ENCODE results near the gene GPR179.

GPR179 gene, protein sequence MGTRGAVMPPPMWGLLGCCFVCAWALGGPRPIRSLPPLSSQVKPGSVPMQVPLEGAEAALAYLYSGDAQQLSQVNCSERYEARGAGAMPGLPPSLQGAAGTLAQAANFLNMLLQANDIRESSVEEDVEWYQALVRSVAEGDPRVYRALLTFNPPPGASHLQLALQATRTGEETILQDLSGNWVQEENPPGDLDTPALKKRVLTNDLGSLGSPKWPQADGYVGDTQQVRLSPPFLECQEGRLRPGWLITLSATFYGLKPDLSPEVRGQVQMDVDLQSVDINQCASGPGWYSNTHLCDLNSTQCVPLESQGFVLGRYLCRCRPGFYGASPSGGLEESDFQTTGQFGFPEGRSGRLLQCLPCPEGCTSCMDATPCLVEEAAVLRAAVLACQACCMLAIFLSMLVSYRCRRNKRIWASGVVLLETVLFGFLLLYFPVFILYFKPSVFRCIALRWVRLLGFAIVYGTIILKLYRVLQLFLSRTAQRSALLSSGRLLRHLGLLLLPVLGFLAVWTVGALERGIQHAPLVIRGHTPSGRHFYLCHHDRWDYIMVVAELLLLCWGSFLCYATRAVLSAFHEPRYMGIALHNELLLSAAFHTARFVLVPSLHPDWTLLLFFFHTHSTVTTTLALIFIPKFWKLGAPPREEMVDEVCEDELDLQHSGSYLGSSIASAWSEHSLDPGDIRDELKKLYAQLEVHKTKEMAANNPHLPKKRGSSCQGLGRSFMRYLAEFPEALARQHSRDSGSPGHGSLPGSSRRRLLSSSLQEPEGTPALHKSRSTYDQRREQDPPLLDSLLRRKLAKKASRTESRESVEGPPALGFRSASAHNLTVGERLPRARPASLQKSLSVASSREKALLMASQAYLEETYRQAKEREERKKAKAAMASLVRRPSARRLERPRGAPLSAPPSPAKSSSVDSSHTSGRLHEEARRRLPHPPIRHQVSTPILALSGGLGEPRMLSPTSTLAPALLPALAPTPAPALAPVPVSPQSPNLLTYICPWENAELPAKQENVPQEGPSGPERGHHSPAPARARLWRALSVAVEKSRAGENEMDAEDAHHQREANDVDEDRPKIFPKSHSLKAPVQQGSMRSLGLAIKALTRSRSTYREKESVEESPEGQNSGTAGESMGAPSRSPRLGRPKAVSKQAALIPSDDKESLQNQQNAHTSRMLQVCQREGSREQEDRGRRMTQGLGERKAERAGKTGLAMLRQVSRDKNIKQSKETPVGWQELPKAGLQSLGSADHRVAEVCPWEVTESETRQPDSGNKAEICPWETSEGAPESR (N-terminal part only)

DNA sequence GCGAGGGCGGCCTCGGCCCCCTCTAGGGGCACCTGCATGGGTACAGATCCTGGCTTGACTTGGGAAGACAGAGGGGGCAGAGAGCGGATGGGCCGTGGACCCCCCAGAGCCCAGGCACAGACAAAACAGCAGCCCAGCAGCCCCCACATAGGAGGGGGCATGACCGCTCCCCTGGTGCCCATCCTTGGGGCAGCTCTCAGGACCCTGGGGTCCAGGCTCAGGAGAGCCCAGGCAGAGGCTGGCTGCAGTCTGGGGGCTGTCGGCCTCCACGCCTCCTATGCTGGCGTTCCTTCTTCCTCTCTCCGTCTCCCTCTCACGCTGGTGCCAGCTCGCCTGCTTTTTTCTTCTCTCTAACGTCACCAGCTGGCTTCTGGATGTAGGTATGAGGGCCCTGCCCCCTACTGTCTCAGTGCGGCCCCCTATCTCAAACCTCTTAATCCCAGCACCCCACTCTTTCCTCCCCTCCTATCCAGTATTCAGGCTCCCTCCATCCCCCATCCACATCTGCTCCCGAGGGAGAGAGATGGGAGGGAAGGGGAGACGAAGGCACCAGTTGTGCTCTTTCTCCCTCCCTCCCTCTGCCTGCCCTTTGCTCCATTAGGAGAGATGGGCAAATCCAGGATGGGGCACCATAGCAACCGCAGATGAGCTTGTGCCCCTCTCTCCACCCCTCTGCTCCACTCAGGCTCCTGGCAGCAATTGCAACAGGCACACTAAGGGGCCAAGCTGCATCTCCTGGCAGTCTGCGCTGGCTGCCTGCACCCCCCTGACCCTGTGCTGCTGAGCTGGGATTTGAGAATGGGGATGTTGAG is at the start of gene GPR179:
Gene GPR179 (minus strand): TSS at position 349 of the 812 bp plus-strand sequence. CDS start 167 bp downstream, at position 182.
- no peak for DNase-seq

DNA sequence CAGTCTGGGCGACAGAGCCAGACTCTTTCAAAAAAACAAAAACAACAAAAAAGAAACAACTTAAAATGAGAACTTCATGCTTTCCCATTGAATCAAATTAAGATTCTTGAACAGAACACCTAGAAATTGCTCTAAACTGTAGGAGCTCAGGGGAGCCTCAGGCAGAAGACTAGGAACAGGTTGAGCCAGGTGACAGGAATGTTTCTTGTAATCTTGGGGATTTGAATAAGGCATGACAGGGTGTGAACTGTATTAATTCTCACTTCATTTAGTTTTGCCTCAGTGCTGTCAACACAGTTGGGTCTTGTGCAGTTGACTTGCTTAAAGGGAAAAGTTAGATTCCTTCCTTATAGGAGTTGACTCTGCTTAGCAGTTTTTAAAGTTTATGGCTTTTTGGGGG is 35.7 kb upstream of the GPR179 start:
- no peak for DNase-seq

DNA sequence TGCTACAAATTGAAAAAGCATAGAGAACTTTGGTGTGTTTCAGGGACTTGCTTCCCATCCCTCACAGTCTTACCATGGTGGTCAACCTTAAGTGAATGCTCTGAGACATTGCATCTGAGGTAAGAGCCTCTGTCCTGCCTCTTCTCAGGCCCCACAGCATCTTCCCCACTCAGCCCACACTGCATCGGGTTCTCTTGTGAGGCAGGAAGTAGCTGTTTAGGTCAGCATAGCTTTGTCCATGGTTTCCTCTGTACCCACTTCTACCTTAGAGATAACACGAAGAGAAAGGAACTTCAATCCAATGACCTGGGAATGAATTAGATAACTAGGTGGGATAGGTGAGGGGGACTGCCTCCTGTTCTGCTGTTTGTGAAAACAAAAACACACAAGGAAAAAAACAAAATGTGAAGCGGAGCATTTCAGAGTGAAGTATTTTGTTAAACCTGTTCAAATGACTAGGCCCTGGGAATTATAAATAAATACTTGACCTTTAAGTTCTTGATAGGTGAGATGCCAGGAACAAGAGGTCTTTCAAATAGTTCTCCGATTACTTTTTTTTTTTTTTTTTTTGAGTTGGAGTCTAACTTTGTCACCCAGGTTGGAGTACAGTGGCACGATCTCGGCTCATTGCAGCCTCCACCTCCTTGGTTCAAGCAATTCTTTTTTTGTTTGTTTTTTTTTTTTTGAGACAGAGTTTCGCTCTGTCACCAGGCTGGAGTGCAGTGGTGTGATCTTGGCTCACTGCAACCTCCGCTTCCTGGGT is 25.5 kb upstream of the GPR179 start:
- DNase-seq: no peak

DNA sequence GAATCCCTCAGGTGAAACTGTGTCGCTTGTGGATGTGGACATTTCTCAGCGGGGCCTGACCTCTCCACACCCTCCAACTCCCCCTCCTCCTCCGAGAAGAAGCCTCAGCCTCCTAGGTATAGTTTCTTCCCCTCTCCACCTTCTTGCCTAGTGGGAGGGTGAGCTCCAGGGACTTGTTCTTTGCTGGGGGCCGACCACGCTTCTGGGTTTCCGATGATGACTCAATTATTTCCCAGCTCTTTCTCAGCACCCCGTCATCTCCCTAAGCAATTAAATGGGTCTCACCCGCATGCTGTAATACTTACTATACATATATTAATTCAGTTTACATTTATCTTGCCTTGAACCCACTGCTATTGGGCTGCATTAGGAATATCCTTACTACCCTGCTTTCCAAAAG is 21.0 kb upstream of the GPR179 start:
- DNase-seq: no peak

DNA sequence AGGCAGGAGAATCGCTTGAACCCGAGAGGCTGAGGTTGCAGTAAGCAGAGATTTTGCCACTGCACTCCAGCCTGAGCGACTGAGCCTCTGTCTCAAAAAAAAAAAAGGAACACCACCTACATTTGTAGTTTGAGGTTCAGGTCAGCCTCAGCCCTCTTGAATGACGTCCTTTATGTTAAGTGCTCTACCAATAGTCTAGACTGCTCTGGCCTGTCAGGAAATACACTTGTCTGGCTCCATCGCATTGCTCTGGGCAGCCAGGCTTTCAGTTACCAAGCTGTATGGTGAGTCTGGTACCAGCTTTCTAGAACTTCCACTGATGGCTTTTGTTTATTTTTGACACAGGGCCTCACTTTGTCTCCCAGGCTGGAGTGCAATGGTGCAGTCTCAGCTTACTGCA is 19.3 kb upstream of the GPR179 start:
- no peak for DNase-seq

DNA sequence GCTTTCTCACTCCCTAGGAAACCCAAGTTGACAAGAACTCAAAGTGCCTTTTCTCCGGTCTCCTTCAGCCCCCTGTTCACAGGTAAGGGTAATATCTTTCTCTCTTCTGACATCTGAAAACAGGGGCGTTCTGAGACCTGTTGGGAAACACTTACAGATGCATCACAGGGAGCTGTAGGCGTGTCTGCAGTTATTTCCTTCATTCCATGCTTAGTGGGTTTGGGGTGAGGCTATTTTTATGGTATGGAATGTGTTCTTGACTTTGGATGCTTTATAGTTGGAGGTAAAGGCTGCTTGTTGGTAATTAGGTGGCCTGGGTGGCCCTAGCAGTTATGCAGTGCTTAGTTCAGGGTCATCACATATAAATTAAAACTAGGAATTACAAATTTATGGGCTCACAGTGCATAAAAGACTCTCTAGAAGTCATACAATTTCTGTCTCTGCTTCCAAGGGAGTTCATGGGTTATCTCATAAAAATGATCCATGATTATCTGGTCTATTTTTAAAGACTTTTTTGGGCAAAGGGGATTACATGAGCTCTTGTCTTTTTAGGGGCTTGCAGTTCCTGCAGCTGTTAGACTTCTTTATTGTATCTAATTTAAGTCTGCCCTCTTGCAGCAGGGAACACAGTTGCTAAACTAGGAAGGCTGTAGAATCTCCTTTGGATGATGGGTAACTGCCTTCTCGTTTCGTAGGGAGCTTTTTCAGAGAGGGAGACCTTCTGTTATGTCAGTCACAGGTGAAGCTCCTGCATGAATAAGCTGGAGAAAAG is 18.1 kb upstream of the GPR179 start:
- DNase-seq: no peak

DNA sequence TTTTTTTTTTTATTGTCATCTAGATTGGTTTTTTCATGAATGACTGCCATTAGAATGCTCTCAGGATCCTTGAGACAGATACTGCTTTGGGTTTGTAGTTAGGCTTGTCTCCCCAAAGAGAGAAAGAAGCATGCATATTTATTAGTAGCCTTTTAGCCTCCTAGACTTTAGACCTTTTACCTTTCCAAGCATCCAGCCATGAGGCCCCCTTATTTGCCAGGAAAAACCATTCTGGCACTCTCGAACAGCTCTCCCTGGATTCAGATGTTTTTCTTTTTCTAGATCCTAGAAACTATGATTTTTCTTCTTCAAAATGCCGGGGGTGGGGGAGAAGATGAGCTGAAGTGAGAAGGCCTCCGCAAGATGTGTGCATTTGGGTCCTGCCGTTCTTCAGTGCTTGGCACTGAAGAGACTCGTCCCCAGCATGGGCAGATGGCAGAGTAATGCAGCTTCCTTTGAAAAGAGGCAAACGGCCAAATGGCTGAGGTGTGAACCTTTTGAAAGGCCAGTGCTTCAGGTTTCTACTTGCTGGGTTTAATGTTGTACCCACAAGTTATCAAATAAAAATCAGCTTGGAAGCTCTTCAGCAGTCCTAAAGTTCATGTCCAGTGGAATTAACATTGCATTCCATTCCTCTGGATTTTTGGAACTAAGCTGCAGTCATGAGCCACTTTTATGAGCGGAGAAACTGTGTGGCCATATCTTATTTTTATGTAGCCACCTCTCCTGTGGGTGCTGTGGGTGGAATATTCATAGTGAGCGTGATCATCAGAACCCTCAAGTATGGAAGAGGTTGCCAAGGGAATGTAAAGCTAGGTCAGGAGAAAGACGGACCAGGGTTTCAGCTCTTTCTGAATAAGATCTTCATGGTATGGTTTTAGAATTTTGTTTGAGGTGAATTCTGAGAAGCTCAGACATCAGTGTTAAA is 15.1 kb upstream of the GPR179 start:
- no peak for DNase-seq

DNA sequence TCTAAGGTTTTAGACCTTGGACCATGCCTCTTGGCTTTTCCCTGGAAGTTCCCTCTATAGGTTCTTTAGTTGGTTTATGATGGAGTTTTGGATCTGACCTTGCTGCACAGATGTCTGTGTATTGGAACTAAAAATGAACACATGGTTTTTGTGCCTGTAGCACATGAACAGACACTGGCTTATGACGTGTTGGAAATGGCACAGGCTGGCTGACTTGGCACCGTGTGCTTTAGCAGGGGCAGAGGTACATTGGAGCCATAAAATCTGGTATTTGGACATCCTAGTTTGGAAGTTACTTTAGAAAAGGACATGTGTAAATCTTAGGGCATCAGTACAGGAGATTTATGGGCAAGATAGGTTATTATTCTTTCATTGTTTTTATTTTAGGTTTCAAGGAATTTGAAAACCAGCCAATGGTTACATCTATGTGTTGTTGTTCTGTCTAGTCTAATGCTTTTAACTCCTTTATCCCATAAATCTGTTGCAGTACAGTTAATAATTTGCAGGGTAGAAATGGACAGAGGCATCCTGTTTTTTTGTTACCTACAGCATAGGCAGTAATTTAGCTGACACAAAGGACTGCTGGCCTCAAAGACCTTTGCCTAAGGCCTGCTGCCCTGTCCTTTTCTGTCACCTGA is 13.8 kb upstream of the GPR179 start:
- DNase-seq: no peak

DNA sequence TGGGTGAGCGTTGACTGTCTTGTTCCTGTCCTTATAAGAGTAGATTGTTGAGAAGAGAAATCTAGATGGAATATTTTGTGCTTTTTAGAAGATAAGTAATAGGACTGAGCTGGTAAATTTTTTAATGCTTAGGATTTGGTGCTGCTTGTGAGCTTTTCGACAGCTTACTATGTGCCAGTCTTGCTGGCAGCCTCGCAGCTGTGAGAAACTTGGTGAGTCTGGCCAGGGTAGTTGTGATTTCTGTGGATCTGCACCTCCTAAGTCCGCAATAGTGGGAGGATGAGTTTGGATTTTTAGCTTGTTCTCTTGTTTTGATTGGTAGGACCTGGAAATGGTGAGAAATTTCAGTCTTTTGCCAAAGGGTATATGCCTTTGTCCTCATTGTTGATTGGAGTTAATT is 11.5 kb upstream of the GPR179 start:
- no peak for DNase-seq

DNA sequence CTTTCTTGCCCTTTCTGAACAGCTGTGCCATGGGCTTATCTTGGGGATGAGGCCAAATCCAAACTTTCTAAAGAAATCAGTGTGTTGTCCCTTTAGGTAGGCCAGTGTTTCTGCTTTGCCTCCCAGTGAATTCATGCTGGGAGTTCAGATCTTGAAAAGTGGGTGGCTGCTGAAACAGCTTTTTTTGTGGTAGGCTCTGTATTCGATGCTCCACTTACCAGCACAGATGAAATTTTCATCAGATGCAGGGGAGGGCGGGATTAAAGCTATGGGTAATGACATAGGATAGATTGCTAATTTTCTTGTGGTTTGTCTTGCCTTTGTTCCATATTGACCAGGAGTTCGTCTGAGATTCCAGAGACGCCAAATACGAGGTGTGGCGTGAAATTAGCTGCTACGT is 10.7 kb upstream of the GPR179 start:
- DNase-seq: no peak

DNA sequence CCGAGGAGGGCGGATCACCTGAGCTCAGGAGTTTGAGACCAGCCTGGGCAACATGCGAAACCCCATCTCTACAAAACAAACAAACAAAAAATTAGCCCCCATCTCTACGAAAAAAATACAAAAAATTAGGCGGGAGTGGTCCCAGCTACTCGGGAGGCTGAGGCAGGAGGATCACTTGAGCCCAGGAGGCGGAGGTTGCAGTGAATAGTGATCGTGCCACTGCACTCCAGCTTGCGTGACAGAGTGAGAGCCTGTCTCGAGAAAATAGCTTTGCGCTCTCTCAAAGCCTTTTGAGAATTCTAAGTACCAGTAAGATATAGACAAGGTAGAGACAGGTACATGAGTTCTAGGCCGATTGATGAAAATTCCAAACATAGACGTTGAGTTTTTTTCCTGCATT is 9.9 kb upstream of the GPR179 start:
- DNase-seq: no peak

DNA sequence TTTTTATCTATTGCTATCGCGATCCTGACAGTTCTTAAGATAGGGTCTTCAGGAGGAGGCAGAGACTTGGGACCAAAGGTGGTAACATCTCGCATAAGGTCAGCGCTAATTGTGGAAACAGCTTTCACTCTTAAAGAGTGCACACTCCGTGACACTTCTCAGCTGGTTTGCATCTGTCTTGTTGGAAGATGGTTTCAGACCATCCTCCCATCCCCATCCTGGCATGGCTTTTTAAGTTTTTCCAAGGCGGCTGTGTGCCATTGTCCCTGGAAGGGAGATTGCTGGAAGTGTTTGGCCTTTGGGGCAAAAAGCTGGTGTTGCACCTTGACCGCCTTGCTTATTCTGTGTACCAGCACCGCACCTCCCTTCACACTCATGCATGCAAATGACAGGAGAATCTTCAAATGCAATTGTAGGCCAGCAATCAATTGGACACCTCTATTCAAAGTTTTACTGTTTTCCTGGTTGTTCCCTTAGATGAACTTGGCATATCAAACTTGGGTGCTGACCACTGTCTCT is 9.4 kb upstream of the GPR179 start:
- no peak for DNase-seq

DNA sequence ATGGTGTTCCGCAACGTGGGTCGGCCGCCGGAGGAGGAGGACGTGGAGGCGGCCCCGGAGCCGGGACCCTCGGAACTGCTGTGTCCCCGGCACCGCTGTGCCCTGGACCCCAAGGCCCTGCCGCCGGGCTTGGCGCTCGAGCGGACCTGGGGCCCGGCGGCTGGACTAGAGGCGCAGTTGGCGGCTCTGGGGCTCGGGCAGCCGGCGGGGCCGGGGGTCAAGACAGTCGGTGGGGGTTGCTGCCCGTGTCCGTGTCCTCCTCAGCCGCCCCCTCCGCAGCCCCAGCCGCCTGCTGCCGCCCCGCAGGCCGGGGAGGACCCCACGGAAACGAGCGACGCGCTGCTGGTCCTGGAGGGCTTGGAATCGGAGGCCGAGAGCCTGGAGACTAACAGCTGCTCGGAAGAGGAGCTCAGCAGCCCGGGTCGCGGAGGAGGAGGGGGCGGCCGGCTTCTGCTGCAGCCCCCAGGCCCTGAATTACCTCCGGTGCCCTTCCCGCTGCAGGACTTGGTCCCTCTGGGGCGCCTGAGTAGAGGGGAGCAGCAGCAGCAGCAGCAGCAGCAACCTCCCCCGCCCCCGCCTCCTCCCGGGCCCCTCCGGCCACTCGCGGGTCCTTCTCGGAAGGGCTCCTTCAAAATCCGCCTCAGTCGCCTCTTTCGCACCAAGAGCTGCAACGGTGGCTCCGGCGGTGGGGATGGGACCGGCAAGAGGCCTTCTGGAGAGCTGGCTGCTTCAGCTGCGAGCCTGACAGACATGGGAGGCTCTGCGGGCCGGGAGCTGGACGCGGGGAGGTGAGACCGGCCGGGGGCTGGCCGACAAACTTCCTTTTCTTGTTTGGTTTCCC is 8.7 kb upstream of the GPR179 start:
- DNase-seq: peak; percentile 56

DNA sequence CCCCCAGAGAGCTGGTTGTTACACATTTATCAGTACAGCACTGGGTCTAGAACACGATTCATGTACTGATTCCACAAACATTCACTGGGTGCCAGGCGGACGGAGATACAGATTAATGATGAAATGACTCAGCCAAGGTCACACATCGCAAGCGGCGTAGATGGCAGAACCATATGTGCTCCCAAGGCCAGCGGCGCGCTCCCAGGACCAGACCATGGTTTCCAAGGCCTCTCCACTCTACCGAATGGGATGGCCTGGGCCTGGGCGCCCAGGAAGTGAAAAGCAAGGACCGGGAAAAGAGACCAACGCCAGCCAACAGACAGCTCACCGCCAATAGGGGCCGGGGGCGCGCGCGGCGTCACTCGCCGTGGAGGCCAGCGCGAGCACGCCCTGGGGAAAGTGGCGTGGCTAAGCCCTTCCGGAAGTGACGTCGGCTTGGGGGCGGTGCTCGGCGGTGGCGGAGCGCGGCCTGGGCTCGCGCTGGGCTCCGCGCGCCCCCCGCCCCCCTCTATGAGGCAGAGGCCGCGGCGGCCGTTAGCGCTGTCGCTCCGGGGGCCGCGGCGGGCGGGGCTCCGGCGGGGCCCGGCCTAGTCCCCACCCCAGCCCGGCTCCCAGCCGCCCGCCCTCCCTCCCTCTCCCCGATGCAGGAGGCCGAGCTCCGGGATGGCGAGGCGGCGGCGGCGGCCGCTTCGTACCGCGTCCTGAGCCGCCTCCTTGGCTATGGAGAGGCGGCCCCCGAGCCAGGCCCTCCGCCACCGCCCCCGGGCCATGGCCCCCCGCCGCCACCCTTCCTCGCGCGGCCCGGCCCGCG is 7.9 kb upstream of the GPR179 start, which contains the start of gene SOCS7:
Gene SOCS7 (plus strand): TSS at position 433 of the 811 bp plus-strand sequence. CDS start 209 bp downstream, at position 642.
- peak; percentile 95 for DNase-seq

DNA sequence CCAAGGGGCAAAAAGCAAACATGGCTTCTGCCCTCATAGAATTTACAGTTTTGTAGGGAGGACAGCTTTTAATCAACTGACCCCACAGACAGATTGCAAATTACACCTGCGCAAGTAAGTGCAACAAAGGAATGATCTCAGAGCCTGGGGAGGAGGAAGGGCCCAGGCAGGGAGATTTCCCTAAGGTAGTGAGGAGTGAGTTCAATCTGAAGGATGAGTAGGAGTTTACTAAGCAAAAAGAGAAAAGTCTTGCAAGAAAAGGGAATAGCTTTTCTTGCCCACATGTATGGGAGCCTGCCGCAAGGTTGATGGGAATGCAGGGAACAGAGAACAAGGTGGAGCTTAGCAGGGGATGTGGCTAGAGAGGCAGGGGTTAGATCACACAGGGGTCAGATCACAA is 6.3 kb upstream of the GPR179 start:
- DNase-seq: no peak

DNA sequence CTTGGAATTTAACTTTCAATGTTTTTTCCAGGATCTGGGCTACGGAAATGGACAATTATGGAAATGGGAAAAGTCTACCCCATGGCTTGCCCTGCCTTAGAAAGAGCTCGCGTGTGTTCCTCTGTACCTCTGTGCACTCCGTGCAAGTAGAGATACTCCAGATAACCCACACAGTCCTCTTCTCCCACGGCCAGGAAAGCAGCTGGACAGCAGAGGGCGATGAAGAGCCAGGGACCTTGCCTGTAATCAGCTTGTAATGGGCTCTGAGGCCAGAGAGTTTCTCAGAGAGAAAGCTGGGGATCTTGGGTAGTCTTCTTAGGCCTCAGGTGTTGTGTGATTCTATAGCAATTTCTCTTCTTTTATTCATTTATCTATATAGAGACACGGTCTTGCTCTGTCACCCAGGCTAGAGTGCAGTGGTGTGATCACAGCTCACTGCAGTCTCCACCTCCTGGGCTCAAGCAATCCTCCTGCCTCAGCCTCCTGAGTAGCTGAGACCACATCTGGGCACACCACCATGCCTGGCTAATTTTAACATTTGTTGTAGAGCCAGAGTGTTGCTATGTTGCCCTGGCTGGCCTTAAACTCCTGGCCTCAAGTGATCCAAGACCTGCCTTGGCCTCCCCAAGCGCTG is 5.5 kb upstream of the GPR179 start:
- DNase-seq: peak; percentile 95

Measured in NCI-H82 (cell line).